Measurements from ENCODE around the gene DPM1. TPM values are rescaled to one million over a fixed set of nuclear protein-coding genes. Genes with fewer than 3 reads are reported as not detected.

Gene DPM1
- total RNA-seq, 1 donor from 2014 or later, result 30.2 TPM

- Histone ChIP-seq H3K27me3 (no peaks in the 10 kb centered on the region), H3K4me1 (peaks cover 20% of the 10 kb centered on the region), H3K36me3 (peaks cover 50% of the 10 kb centered on the region), H3K9me3 (no peaks in the 10 kb centered on the region), H3K4me3 (peak overlapping the region; percentile 54), H3K27ac (peak overlapping the region; percentile 97)
- no peak for TF ChIP-seq CTCF (IDR thresholded peaks at IDR 0.05)
- intact Hi-C loops (cut with DNase I), result no loop called here
- ATAC-seq (no peak), DNase-seq (no peak)
These were observed 26.3 kb downstream of the DPM1 start for GRCh38 chr20:50932016-50932485.

GRCh38 chr20:50931306-50932015 lies 26.9 kb downstream of the DPM1 start, which contains the start of gene ADNP:
ADNP (minus strand) TSS chr20:50931437; CDS start chr20:50903996, 27,441 bp downstream.
- no peaks in the 10 kb centered on the region for H3K27me3 ChIP-seq
- DNase-seq (peak; percentile 94), ATAC-seq (peak; percentile 93)
- TF ChIP-seq CTCF (IDR thresholded peaks at IDR 0.05), result peak; percentile 79
- H3K36me3 ChIP-seq, result peaks cover 44% of the 10 kb centered on the region
- H3K4me3 ChIP-seq, result peak within 1 kb of the TSS; percentile 72
- peaks cover 20% of the 10 kb centered on the region for H3K4me1 ChIP-seq
- no peaks in the 10 kb centered on the region for H3K9me3 ChIP-seq
- intact Hi-C loops (cut with DNase I), result no loop called here
- peak within 1 kb of the TSS; percentile 97 for H3K27ac ChIP-seq

GRCh38 chr20:50930976-50931305 lies 27.4 kb downstream of the DPM1 start:
- Histone ChIP-seq H3K27me3 (no peaks in the 10 kb centered on the region), H3K4me3 (peak overlapping the region; percentile 54), H3K4me1 (peaks cover 24% of the 10 kb centered on the region), H3K36me3 (peaks cover 39% of the 10 kb centered on the region), H3K9me3 (no peaks in the 10 kb centered on the region), H3K27ac (peak overlapping the region; percentile 97)
- no peak for TF ChIP-seq CTCF (IDR thresholded peaks at IDR 0.05)
- DNase-seq (no peak), ATAC-seq (peak; percentile 45)
- intact Hi-C loops (cut with DNase I), result no loop called here

- ATAC-seq (peak; percentile 1), DNase-seq (peak; percentile 76)
- Histone ChIP-seq H3K9me3 (no peaks in the 10 kb centered on the region), H3K27ac (peak overlapping the region; percentile 79), H3K4me1 (peaks cover 30% of the 10 kb centered on the region), H3K36me3 (peaks cover 33% of the 10 kb centered on the region), H3K27me3 (no peaks in the 10 kb centered on the region), H3K4me3 (peak overlapping the region; percentile 72)
- no peak for TF ChIP-seq CTCF (IDR thresholded peaks at IDR 0.05)
- intact Hi-C loops (cut with DNase I), result no loop called here
These were observed 28.0 kb downstream of the DPM1 start for GRCh38 chr20:50930139-50930975.

GRCh38 chr20:50929299-50930138 lies 28.8 kb downstream of the DPM1 start:
- H3K27me3 ChIP-seq, result no peaks in the 10 kb centered on the region
- H3K9me3 ChIP-seq, result no peaks in the 10 kb centered on the region
- H3K27ac ChIP-seq, result peak overlapping the region; percentile 79
- intact Hi-C loops (cut with DNase I), result loop anchor here (10.0 kb wide), 1 partner anchor 135 kb away; the partner anchor contains the start of gene BCAS4
- peaks cover 25% of the 10 kb centered on the region for H3K36me3 ChIP-seq
- TF ChIP-seq CTCF (IDR thresholded peaks at IDR 0.05), result peak; percentile 78
- DNase-seq (peak; percentile 91), ATAC-seq (peak; percentile 87)
- peaks cover 36% of the 10 kb centered on the region for H3K4me1 ChIP-seq
- peak overlapping the region; percentile 72 for H3K4me3 ChIP-seq

Measured in upper lobe of right lung (tissue), 1 donor.